H1 (cell line): ENCODE data around the gene PLB1. TPM values are rescaled to one million over a fixed set of nuclear protein-coding genes. Genes with fewer than 3 reads are reported as not detected.

Source experiments
- CTCF ChIA-PET: fragments of 300-600 bp; sonication (Branson Sonifier 250); formaldehyde crosslinking; loops from one replicate; lab custom pipeline; 2021; ENCODE audit not compliant: partially characterized antibody; lab: Charles Lee
- POLR2A ChIA-PET: fragments of 300-600 bp; sonication (Branson Sonifier 250); formaldehyde crosslinking; loops from one replicate; lab custom pipeline; 2021; ENCODE audit warnings: inconsistent platforms; ENCODE audit not compliant: partially characterized antibody; lab: Charles Lee
- DNase-seq, 2 experiments: peaks; one replicate each; pipeline versions ENCODE4 v3.0.0 to v3.0.0-alpha.2; 2010 to 2022; ENCODE audit warnings: low spot score in 2 of 2, low read depth in 1 of 2, mixed read lengths in 1 of 2
- FAIRE-seq: peaks from 2 replicates; lab custom pipeline; 2011; peaks lifted over from hg19 to GRCh38; lab: Jason Lieb, UNC
- H2AFZ ChIP-seq: 2 replicates; pipeline ENCODE4 v1.8.1; 2012; ENCODE audit warnings: low read length, inconsistent platforms
- H2AK5ac ChIP-seq: 2 replicates; pipeline ENCODE4 v1.6.1; 2013; ENCODE audit warnings: low read depth, low read length
- H2BK120ac ChIP-seq: replicated peaks from 2 replicates; pipeline ENCODE3; 2013; ENCODE audit warnings: low read depth, low read length, inconsistent platforms
- H2BK12ac ChIP-seq: 2 replicates; pipeline ENCODE4 v1.6.1; 2013; ENCODE audit warnings: low read depth, low read length
- H2BK15ac ChIP-seq: 2 replicates; pipeline ENCODE4 v1.6.1; 2013; ENCODE audit warnings: low read length
- H2BK20ac ChIP-seq: 2 replicates; pipeline ENCODE4 v1.6.1; 2013; ENCODE audit warnings: low read length
- H2BK5ac ChIP-seq: 2 replicates; pipeline ENCODE4 v1.6.1; 2013; ENCODE audit warnings: low read depth, low read length
- H3K14ac ChIP-seq: 2 replicates; pipeline ENCODE4 v1.6.1; 2013; ENCODE audit warnings: inconsistent platforms; ENCODE audit not compliant: insufficient read length
- H3K18ac ChIP-seq: 2 replicates; pipeline ENCODE4 v1.6.1; 2013; ENCODE audit warnings: low read length; ENCODE audit errors: extremely low read depth
- H3K23ac ChIP-seq: 2 replicates; pipeline ENCODE4 v1.6.1; 2013; ENCODE audit warnings: inconsistent platforms; ENCODE audit not compliant: insufficient read length
- H3K23me2 ChIP-seq: 2 replicates; pipeline ENCODE4 v1.6.1; 2013; ENCODE audit warnings: low read depth, low read length
- H3K27ac ChIP-seq: 2 replicates; pipeline ENCODE4 v1.6.1; 2011; ENCODE audit warnings: low read depth, low read length, inconsistent platforms
- H3K27me3 ChIP-seq, 4 experiments: replicated peaks in 1 of 4; 1 replicate in 1 of 4; 2 replicates in 3 of 4; pipeline versions ENCODE4 v1.6.1 to v1.8.1; 2011 to 2013; ENCODE audit warnings: low read length in 3 of 4, mild to moderate bottlenecking in 3 of 4, inconsistent platforms in 2 of 4, mixed read lengths in 2 of 4, moderate library complexity in 1 of 4; ENCODE audit not compliant: control insufficient read depth in 3 of 4, insufficient read depth in 3 of 4; ENCODE audit errors: extremely low read depth in 1 of 4
- H3K36me3 ChIP-seq, 4 experiments: 2 replicates each; pipeline versions ENCODE4 v1.6.1 to v1.8.1; 2011 to 2013; ENCODE audit warnings: mild to moderate bottlenecking in 4 of 4, low read length in 3 of 4, moderate library complexity in 2 of 4, control low read depth in 1 of 4, inconsistent platforms in 1 of 4; ENCODE audit not compliant: insufficient read depth in 4 of 4, control insufficient read depth in 2 of 4
- H3K4ac ChIP-seq: replicated peaks from 2 replicates; pipeline ENCODE3; 2013; ENCODE audit warnings: low read length, low read depth, mixed read lengths, inconsistent platforms; ENCODE audit not compliant: insufficient read length
- H3K4me1 ChIP-seq, 4 experiments: replicated peaks in 1 of 4; 1 replicate in 1 of 4; 2 replicates in 3 of 4; pipeline versions ENCODE4 v1.6.1 to v1.8.1; 2011 to 2013; ENCODE audit warnings: low read length in 3 of 4, inconsistent platforms in 2 of 4, mixed read lengths in 1 of 4; ENCODE audit not compliant: insufficient read depth in 4 of 4, control insufficient read depth in 3 of 4
- H3K4me2 ChIP-seq, 2 experiments: 2 replicates each; pipeline versions ENCODE4 v1.6.1 to v1.8.1; 2011 to 2013; ENCODE audit warnings: low read depth in 2 of 2, low read length in 2 of 2, control low read depth in 1 of 2, inconsistent platforms in 1 of 2, mild to moderate bottlenecking in 1 of 2; ENCODE audit not compliant: insufficient read depth in 1 of 2
- H3K4me3 ChIP-seq, 4 experiments: fragments of 200-600, 300-600 bp in 1 of 4; sonication (generic), shearing (Covaris generic), sonication (Bioruptor Twin) in 1 of 4; 2 replicates each; pipeline versions ENCODE4 v1.5.1 to v1.8.1; 2011 to 2016; ENCODE audit warnings: low read length in 4 of 4, low read depth in 3 of 4, control low read depth in 2 of 4, inconsistent platforms in 2 of 4, mild to moderate bottlenecking in 2 of 4, mixed read lengths in 1 of 4, moderate library complexity in 1 of 4; ENCODE audit not compliant: insufficient read depth in 2 of 4; ENCODE audit errors: extremely low read depth in 1 of 4
- H3K56ac ChIP-seq: replicated peaks from 2 replicates; pipeline ENCODE3; 2013; ENCODE audit warnings: low read depth, mild to moderate bottlenecking, mixed read lengths, low read length, inconsistent platforms; ENCODE audit not compliant: insufficient read length
- H3K79me1 ChIP-seq: 2 replicates; pipeline ENCODE4 v1.6.1; 2013; ENCODE audit warnings: low read depth, low read length, control low read depth
- H3K79me2 ChIP-seq, 2 experiments: 2 replicates each; pipeline versions ENCODE4 v1.6.1 to v1.8.1; 2012 to 2013; ENCODE audit warnings: low read length in 2 of 2, mild to moderate bottlenecking in 2 of 2, inconsistent platforms in 1 of 2; ENCODE audit not compliant: insufficient read depth in 2 of 2, control insufficient read depth in 1 of 2
- H3K9ac ChIP-seq, 4 experiments: replicated peaks in 1 of 4; 1 replicate in 1 of 4; 2 replicates in 3 of 4; pipeline versions ENCODE4 v1.6.1 to v1.8.1; 2011 to 2013; ENCODE audit warnings: low read depth in 3 of 4, low read length in 3 of 4, control low read depth in 2 of 4, mild to moderate bottlenecking in 2 of 4, moderate library complexity in 2 of 4, inconsistent platforms in 1 of 4; ENCODE audit errors: extremely low read depth in 1 of 4
- H3K9me3 ChIP-seq, 2 experiments: 2 replicates each; pipeline versions ENCODE4 v1.6.1 to v1.8.1; 2012 to 2013; ENCODE audit warnings: mild to moderate bottlenecking in 2 of 2, moderate library complexity in 2 of 2, control low read depth in 1 of 2, inconsistent platforms in 1 of 2, low read depth in 1 of 2, low read length in 1 of 2, mixed read lengths in 1 of 2; ENCODE audit not compliant: insufficient read depth in 2 of 2
- H4K20me1 ChIP-seq, 2 experiments: replicated peaks in 1 of 2; 2 replicates each; pipeline versions ENCODE3 to v1.8.1; 2011 to 2013; ENCODE audit warnings: inconsistent platforms in 2 of 2, low read length in 2 of 2, mild to moderate bottlenecking in 1 of 2; ENCODE audit not compliant: insufficient read depth in 2 of 2, control insufficient read depth in 1 of 2
- H4K5ac ChIP-seq: 2 replicates; pipeline ENCODE4 v1.6.1; 2013; ENCODE audit warnings: low read length, low read depth, mixed read lengths, inconsistent platforms; ENCODE audit not compliant: insufficient read length
- H4K8ac ChIP-seq: 2 replicates; pipeline ENCODE4 v1.8.0; 2013; ENCODE audit warnings: mild to moderate bottlenecking, moderate library complexity, low read length, inconsistent platforms; ENCODE audit not compliant: insufficient read depth; ENCODE audit errors: extremely low read depth
- H4K91ac ChIP-seq: replicated peaks from 2 replicates; pipeline ENCODE3; 2013; ENCODE audit warnings: low read length, mixed read lengths, inconsistent platforms; ENCODE audit not compliant: insufficient read length
- KDM5A ChIP-seq: fragments of 200-600 bp; IDR thresholded peaks from 2 replicates; pipeline ENCODE4 v1.7.1; 2012; ENCODE audit warnings: mild to moderate bottlenecking, low read length, inconsistent platforms, mixed read lengths
- SIRT6 ChIP-seq: IDR thresholded peaks from one replicate; pipeline ENCODE4 v1.7.1; 2012; ENCODE audit warnings: low read length, inconsistent platforms
- USF2 ChIP-seq: IDR thresholded peaks from 2 replicates; pipeline ENCODE4 v1.6.1; 2011; ENCODE audit warnings: low read length, improper control_type of control experiment
- YY1 ChIP-seq: IDR thresholded peaks from 2 replicates; pipeline ENCODE4 v1.6.1; 2011; ENCODE audit warnings: low read depth, mild to moderate bottlenecking, low read length
- polyA plus RNA-seq, 7 experiments: library from polyadenylated mRNA; depleted of rRNA in 3 of 7; stranded (reverse) in 5 of 7; unstranded in 2 of 7; fragments of >200 nt in 5 of 7; fragments of 200-250 nt in 2 of 7; gene quantifications; 1 replicate in 5 of 7; 2 replicates in 1 of 7; 4 replicates in 1 of 7; pipeline versions ENCODE4 v1.2.1 to v1.2.3, GENCODE V29; 2011 to 2013; ENCODE audit warnings: missing spikeins in 2 of 7, mixed read lengths in 2 of 7
- total RNA-seq: library from RNA; stranded (reverse); fragmentation: NEBNext Ultra II Directional; extraction: Animal tissue kit (Norgen Biotek cat#: 25700); gene quantifications from 2 replicates; pipeline ENCODE4 v1.2.1, GENCODE V29; 2021

The PLB1 gene
- total and polyA plus RNA-seq, 2 of the 8 experiments (the other 6 are each of a cell fraction or from before 2014, with no cell fraction given) = 0.20 to 0.36 TPM

- Histone ChIP-seq H4K5ac (no peak overlapping the region), H4K20me1 (no peaks in the 10 kb centered on the region), H3K27me3 (no peaks in the 10 kb centered on the region), H3K4me3 (no peak overlapping the region), H2BK15ac (no peak overlapping the region), H2BK20ac (no peak overlapping the region), H3K9me3 (no peaks in the 10 kb centered on the region), H3K27ac (no peak overlapping the region), H2AFZ (no peak overlapping the region), H4K8ac (no peak overlapping the region), H3K4ac (no peak overlapping the region), H2AK5ac (no peak overlapping the region), H3K9ac (no peak overlapping the region), H3K56ac (no peak overlapping the region), H3K23me2 (no peaks in the 10 kb centered on the region), H3K79me2 (no peaks in the 10 kb centered on the region), H3K14ac (no peak overlapping the region), H2BK120ac (no peak overlapping the region), H4K91ac (no peak overlapping the region), H3K18ac (no peak overlapping the region), H2BK12ac (no peak overlapping the region), H3K4me1 (no peaks in the 10 kb centered on the region), H3K79me1 (no peaks in the 10 kb centered on the region), H3K23ac (no peak overlapping the region), H3K4me2 (no peak overlapping the region), H2BK5ac (no peak overlapping the region), H3K36me3 (no peaks in the 10 kb centered on the region)
- CTCF ChIA-PET = interaction anchor here (0.6 to 2.8 kb wide), 2 partner anchors 9 to 673 kb away, joined by 3 to 12 read pairs; no protein-coding TSS in a partner anchor
- TF ChIP-seq USF2 (no peak), KDM5A (no peak), SIRT6 (no peak), YY1 (no peak)
- FAIRE-seq (no peak), DNase-seq (no peak)
- POLR2A ChIA-PET = interaction anchor here (0.6 to 0.7 kb wide), 2 partner anchors 342 to 434 kb away, joined by 3 to 4 read pairs; no protein-coding TSS in a partner anchor
These were observed 33.7 kb upstream of the PLB1 start for GRCh38 chr2:28462122-28462521.
